Uterus (tissue), 4 donors: ENCODE measurements around the gene SNX27. TPM values are rescaled to one million over a fixed set of nuclear protein-coding genes. Genes with fewer than 3 reads are reported as not detected.
"Not testable (repeated sequence)": the region's sequence is repeated elsewhere in the genome, so short reads cannot be mapped to it uniquely, and the experiment has no call there.

Source experiments
- DNase-seq, 2 donors: peaks; one replicate each; pipeline ENCODE4 v3.0.0-alpha.2; 2019 to 2020
- H3K27ac ChIP-seq, 2 donors: fragments of 200-600 bp; sonication (generic); 1 replicate in 1 of 2; 2 replicates in 1 of 2; pipeline ENCODE4 v1.5.1; 2016 to 2018
- H3K27me3 ChIP-seq, 2 donors: fragments of 200-600 bp; sonication (generic); one replicate each; pipeline ENCODE4 v1.5.1; 2018 to 2019; ENCODE audit warnings: control low read depth in 1 of 2
- H3K36me3 ChIP-seq, 2 donors: fragments of 200-600 bp; sonication (generic); one replicate each; pipeline ENCODE4 v1.5.1; 2019; ENCODE audit warnings: control low read depth in 1 of 2
- H3K4me1 ChIP-seq, 2 donors: fragments of 200-600 bp; sonication (generic); one replicate each; pipeline ENCODE4 v1.5.1; 2018 to 2019; ENCODE audit warnings: control low read depth in 1 of 2
- H3K4me3 ChIP-seq, 2 donors: fragments of 200-600 bp; sonication (generic); 1 replicate in 1 of 2; 2 replicates in 1 of 2; pipeline ENCODE4 v1.5.1; 2018 to 2019; ENCODE audit warnings: mild to moderate bottlenecking in 1 of 2
- H3K9me3 ChIP-seq, 2 donors: fragments of 200-600 bp; sonication (generic); one replicate each; pipeline ENCODE4 v1.5.1; 2019; ENCODE audit warnings: control low read depth in 1 of 2
- CTCF ChIP-seq, 4 experiments: fragments of 200-600 bp in 2 of 4; fragments of 450-650 bp in 2 of 4; sonication (generic) in 2 of 4; IDR thresholded peaks; one replicate each; pipeline ENCODE4 v1.5.1; 2016 to 2019; ENCODE audit warnings: antibody characterized with exemption in 4 of 4, mild to moderate bottlenecking in 2 of 4, moderate library complexity in 1 of 4
- POLR2A ChIP-seq, 2 donors: fragments of 450-650 bp; IDR thresholded peaks; one replicate each; pipeline ENCODE4 v1.6.1; 2016; ENCODE audit warnings: antibody characterized with exemption in 2 of 2, mild to moderate bottlenecking in 1 of 2, moderate library complexity in 1 of 2
- intact Hi-C: fragments of 100-400 bp; cut with DNase I; formaldehyde crosslinking; loops from one replicate; pipeline ENCODE4 v1.15.1; 2023; ENCODE audit warnings: low total_unique reads
- total RNA-seq, 4 donors: library from RNA; depleted of rRNA in 3 of 4; stranded (reverse); fragments of >200 nt in 3 of 4; gene quantifications; one replicate each; pipeline versions ENCODE4 v1.1.0 to v1.2.4, GENCODE V29; 2014 to 2023
- donor health status: DM: yes; HTN: yes; CAD: no.

The SNX27 gene
- total RNA-seq, 4 donors from 2014 or later: 22.3 to 52.7 (median 42.4) TPM

DNA sequence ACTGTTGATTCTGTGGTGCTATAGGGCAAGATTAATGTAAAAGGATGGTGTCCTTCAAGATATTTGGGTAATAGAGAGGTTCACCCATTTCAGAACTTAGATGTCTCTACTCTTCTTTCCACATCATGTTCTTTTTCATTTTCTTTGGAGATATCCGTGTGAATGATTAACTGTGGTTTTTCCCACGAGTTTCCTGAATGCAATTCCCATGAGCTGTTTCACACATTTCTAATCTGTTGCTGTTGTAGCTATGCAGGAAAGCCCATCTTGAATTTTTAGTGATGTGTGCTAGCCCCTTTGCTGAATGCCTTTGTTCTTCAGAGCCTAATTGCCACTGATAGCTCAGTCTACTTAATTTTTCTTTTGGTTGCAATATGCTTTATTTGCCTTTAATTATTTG, 27.6 kb downstream of the SNX27 start:
- H3K27ac ChIP-seq: no peak overlapping the region
- TF ChIP-seq POLR2A (IDR thresholded peaks at IDR 0.05) (no peak), CTCF (IDR thresholded peaks at IDR 0.05) (no peak)

GRCh38 chr1:151641229-151641628, 29.4 kb downstream of the SNX27 start:
- no peaks in the 10 kb centered on the region for H3K27me3 ChIP-seq
- intact Hi-C loops: no loop called here

More for the DNA sequence above, 27.6 kb downstream of the SNX27 start:
- H3K4me1 ChIP-seq: peaks cover 0 to 7% of the 10 kb centered on the region in 2 donors
- H3K36me3 ChIP-seq: no peaks in the 10 kb centered on the region
- H3K27me3 ChIP-seq: no peaks in the 10 kb centered on the region
- intact Hi-C loops: no loop called here
- DNase-seq: no peak
- no peaks in the 10 kb centered on the region for H3K9me3 ChIP-seq
- no peak overlapping the region for H3K4me3 ChIP-seq

GRCh38 chr1:151643085-151643484, 31.2 kb downstream of the SNX27 start:
- DNase-seq, H3K36me3 ChIP-seq, H3K27ac ChIP-seq, H3K4me3 ChIP-seq, H3K9me3 ChIP-seq, intact Hi-C loops, H3K4me1 ChIP-seq, H3K27me3 ChIP-seq: not testable (repeated sequence)

More at GRCh38 chr1:151641229-151641628, 29.4 kb downstream of the SNX27 start:
- Histone ChIP-seq H3K27ac (no peak overlapping the region), H3K36me3 (no peaks in the 10 kb centered on the region), H3K4me1 (peaks cover 0 to 7% of the 10 kb centered on the region in 2 donors), H3K4me3 (no peak overlapping the region), H3K9me3 (no peaks in the 10 kb centered on the region)
- TF ChIP-seq POLR2A (IDR thresholded peaks at IDR 0.05) (no peak), CTCF (IDR thresholded peaks at IDR 0.05) (no peak)
- no peak for DNase-seq

GRCh38 chr1:151644001-151644400, 32.2 kb downstream of the SNX27 start:
- Histone ChIP-seq H3K4me3 (no peak overlapping the region), H3K27ac (no peak overlapping the region), H3K4me1 (no peaks in the 10 kb centered on the region), H3K27me3 (no peaks in the 10 kb centered on the region), H3K36me3 (no peaks in the 10 kb centered on the region), H3K9me3 (no peaks in the 10 kb centered on the region)
- DNase-seq: no peak
- TF ChIP-seq CTCF (IDR thresholded peaks at IDR 0.05): no peak
- no peak for TF ChIP-seq POLR2A (IDR thresholded peaks at IDR 0.05)
- intact Hi-C loops: no loop called here

- TF ChIP-seq CTCF (IDR thresholded peaks at IDR 0.05): no peak
- TF ChIP-seq POLR2A (IDR thresholded peaks at IDR 0.05): no peak
- H3K36me3 ChIP-seq: no peaks in the 10 kb centered on the region
- intact Hi-C loops: no loop called here
- H3K9me3 ChIP-seq: no peaks in the 10 kb centered on the region
- no peaks in the 10 kb centered on the region for H3K4me1 ChIP-seq
- DNase-seq: no peak
- H3K27me3 ChIP-seq: no peaks in the 10 kb centered on the region
- H3K27ac ChIP-seq: no peak overlapping the region
- no peak overlapping the region for H3K4me3 ChIP-seq
These were observed 41.5 kb downstream of the SNX27 start for GRCh38 chr1:151653397-151653796.

- H3K27me3 ChIP-seq: no peaks in the 10 kb centered on the region
- no peaks in the 10 kb centered on the region for H3K36me3 ChIP-seq
- no peak for DNase-seq
- H3K4me1 ChIP-seq: no peaks in the 10 kb centered on the region
- intact Hi-C loops: no loop called here
- TF ChIP-seq CTCF (IDR thresholded peaks at IDR 0.05) (no peak), POLR2A (IDR thresholded peaks at IDR 0.05) (no peak)
- H3K4me3 ChIP-seq: no peak overlapping the region
- H3K27ac ChIP-seq: no peak overlapping the region
- H3K9me3 ChIP-seq: no peaks in the 10 kb centered on the region
These were observed 43.5 kb downstream of the SNX27 start for GRCh38 chr1:151655371-151655770.
